Measurements from ENCODE around the gene YAP1. TPM values are rescaled to one million over a fixed set of nuclear protein-coding genes. Genes with fewer than 3 reads are reported as not detected.
A peak's percentile ranks its signal among the peaks of the same experiment; 100 is the strongest.
"Not testable (repeated sequence)": the region's sequence is repeated elsewhere in the genome, so short reads cannot be mapped to it uniquely, and the experiment has no call there.

The YAP1 gene
- total and polyA plus RNA-seq, 8 donors: 22.0 to 400 (median 64.4) TPM

DNA sequence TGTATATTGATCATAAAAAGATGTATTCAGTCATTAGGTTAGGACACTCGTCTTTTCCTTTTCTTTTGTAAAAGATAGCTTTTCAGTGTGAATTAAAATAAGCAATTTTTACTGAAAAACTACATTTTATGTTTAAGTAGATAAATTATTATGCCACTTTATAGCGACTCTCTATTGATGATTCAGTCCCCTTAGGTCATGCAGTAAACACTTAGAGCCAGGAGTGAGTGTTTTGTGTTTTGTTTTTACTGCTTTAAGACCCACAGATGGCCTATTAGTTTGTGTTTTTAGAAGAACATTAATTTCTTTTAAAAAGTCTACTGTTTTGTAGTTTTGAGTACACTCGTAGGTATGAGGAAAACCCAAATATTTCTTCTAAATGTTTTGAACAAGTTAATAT lies 86.6 kb downstream of the YAP1 start:
- DNase-seq: no peak
- no peak for TF ChIP-seq EP300 (IDR thresholded peaks at IDR 0.05)
- TF ChIP-seq, protein P1, sequence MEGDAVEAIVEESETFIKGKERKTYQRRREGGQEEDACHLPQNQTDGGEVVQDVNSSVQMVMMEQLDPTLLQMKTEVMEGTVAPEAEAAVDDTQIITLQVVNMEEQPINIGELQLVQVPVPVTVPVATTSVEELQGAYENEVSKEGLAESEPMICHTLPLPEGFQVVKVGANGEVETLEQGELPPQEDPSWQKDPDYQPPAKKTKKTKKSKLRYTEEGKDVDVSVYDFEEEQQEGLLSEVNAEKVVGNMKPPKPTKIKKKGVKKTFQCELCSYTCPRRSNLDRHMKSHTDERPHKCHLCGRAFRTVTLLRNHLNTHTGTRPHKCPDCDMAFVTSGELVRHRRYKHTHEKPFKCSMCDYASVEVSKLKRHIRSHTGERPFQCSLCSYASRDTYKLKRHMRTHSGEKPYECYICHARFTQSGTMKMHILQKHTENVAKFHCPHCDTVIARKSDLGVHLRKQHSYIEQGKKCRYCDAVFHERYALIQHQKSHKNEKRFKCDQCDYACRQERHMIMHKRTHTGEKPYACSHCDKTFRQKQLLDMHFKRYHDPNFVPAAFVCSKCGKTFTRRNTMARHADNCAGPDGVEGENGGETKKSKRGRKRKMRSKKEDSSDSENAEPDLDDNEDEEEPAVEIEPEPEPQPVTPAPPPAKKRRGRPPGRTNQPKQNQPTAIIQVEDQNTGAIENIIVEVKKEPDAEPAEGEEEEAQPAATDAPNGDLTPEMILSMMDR (IDR thresholded peaks at IDR 0.05): no peak
- TF ChIP-seq POLR2AphosphoS5 (IDR thresholded peaks at IDR 0.05): no peak
- TF ChIP-seq POLR2A (IDR thresholded peaks at IDR 0.05): no peak
- H3K4me3 ChIP-seq: no peak overlapping the region
- no peaks in the 10 kb centered on the region for H3K9me3 ChIP-seq
- 73 to 82% (median 77%) methylated on average over 3 of the region's 3 CpGs for WGBS, 5 donors
- H3K4me1 ChIP-seq: peaks cover 7 to 34% (median 14%) of the 10 kb centered on the region in 4 donors
- no peaks in the 10 kb centered on the region for H3K27me3 ChIP-seq
- intact Hi-C loops (cut with DNase I; ENCODE audit: low total_unique reads): no loop called here
- H3K27ac ChIP-seq: peak overlapping the region in 1 of 5 donors; percentile 10
- H3K36me3 ChIP-seq: no peaks in the 10 kb centered on the region

DNA sequence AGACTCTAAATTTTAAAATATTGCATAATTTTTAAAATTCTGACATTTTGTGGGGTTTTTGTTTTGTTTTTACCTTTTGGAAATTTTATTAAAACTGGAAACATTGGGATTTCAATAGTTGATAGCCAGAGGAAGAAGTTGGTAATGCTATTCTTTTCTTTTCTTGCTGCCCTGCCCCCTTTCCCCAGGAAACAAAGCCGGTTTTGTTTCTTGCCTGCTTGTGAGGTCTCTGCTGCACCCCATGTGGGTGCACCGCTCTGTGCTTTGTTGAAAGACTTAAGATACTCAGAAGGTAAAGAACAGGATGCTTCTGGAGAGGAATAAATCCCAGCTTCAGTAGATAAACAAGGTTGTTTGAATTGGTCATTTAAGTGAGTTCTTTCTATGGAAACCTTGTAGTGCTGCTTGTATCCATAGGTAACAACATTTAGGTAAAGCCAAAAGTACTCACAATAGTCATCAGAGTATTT lies 87.5 kb downstream of the YAP1 start:
- Histone ChIP-seq H3K4me3 (no peak overlapping the region), H3K27ac (peak overlapping the region in 1 of 5 donors; percentile 10), H3K27me3 (no peaks in the 10 kb centered on the region), H3K9me3 (no peaks in the 10 kb centered on the region), H3K4me1 (peaks cover 6 to 27% (median 12%) of the 10 kb centered on the region in 4 donors), H3K36me3 (peaks cover 0 to 3% (median 0%) of the 10 kb centered on the region in 4 donors)
- DNase-seq: peak in 1 of 2 donors; percentile 63
- TF ChIP-seq POLR2A (IDR thresholded peaks at IDR 0.05) (no peak), POLR2AphosphoS5 (IDR thresholded peaks at IDR 0.05) (no peak), EP300 (IDR thresholded peaks at IDR 0.05) (no peak)
- TF ChIP-seq, protein P1 (IDR thresholded peaks at IDR 0.05): no peak
- intact Hi-C loops (cut with DNase I; ENCODE audit: low total_unique reads): no loop called here
- 29 to 56% (median 41%) methylated on average over 2 of the region's 2 CpGs for WGBS, 5 donors

DNA sequence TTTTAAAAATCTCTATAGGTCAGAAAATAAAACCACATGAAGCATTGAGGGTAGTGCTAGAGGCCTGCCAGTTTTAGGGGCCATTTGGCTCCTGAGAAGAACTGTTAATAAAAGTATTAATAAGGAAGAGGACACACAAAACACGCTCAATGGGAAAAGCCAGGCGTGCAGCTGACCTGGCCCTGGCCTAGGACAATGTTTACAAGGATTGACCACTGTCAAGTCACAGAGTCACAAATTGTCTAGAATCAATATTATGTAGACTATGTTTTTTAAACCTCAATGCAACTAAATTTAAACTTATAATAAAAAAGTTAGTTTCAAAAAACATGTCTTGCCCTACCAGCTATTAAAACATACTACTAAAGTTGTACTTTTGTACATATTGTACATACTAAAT lies 89.4 kb downstream of the YAP1 start:
- intact Hi-C loops (cut with DNase I; ENCODE audit: low total_unique reads): no loop called here

DNA sequence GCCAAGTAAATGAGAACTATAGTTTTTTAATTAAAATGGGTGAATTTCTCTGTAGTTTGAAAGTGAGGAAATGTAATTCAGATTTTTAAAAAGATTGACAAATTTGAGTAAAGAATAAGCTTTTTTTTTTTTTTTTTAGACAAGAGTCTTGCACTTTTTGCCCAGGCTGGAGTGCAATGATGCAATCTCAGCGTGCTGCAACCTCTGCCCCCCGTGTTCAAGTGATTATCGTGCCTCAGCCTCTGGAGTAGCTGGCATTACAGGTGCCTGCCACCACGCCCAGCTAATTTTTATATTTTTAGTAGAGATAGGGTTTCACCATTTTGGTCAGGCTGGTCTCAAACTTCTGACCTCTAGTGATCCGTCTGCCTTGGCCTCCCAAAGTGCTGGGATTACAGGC lies 90.1 kb downstream of the YAP1 start:
- H3K27me3 ChIP-seq; intact Hi-C loops (cut with DNase I; ENCODE audit: low total_unique reads); DNase-seq; H3K27ac ChIP-seq; H3K4me3 ChIP-seq; H3K9me3 ChIP-seq; H3K36me3 ChIP-seq: not testable (repeated sequence)
- peaks cover 0 to 22% (median 5%) of the 10 kb centered on the region in 4 donors for H3K4me1 ChIP-seq
- 74 to 80% (median 76%) methylated on average over 5 of the region's 5 CpGs for WGBS, 5 donors

More for the DNA sequence above, 89.4 kb downstream of the YAP1 start:
- Histone ChIP-seq H3K27ac (no peak overlapping the region), H3K36me3 (peaks cover 0 to 7% (median 0%) of the 10 kb centered on the region in 4 donors), H3K4me1 (peaks cover 0 to 15% (median 5%) of the 10 kb centered on the region in 4 donors), H3K4me3 (no peak overlapping the region), H3K27me3 (no peaks in the 10 kb centered on the region), H3K9me3 (no peaks in the 10 kb centered on the region)
- 92 to 98% (median 93%) methylated on average over 2 of the region's 2 CpGs for WGBS, 5 donors
- TF ChIP-seq POLR2AphosphoS5 (IDR thresholded peaks at IDR 0.05) (no peak), POLR2A (IDR thresholded peaks at IDR 0.05) (no peak), EP300 (IDR thresholded peaks at IDR 0.05) (no peak)
- TF ChIP-seq, protein P1 (IDR thresholded peaks at IDR 0.05): no peak
- DNase-seq: no peak

DNA sequence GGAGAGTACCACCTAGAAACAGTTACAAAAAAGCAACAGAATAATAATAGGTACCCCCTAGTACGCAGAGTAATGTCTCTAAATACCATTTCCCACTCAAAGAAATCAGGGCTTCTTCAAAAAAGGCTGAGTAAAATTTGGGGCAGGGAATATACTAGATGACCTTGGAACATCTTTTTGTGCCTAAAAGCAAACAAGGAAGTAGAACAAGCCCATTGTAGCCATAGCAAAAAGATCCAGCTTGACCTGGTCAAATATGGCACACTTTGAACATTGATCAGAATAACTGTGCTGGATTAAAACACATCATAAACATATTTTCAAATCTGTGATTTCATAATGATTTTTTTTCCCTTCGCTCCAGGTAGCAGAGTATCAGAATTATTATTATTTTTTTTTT lies 91.5 kb downstream of the YAP1 start:
- Histone ChIP-seq H3K36me3 (peaks cover 4 to 19% (median 12%) of the 10 kb centered on the region in 4 donors), H3K4me1 (peaks cover 0 to 22% (median 5%) of the 10 kb centered on the region in 4 donors), H3K27me3 (no peaks in the 10 kb centered on the region), H3K9me3 (no peaks in the 10 kb centered on the region), H3K4me3 (no peak overlapping the region), H3K27ac (no peak overlapping the region)
- TF ChIP-seq, protein P1 (IDR thresholded peaks at IDR 0.05): no peak
- no peak for TF ChIP-seq POLR2A (IDR thresholded peaks at IDR 0.05)
- TF ChIP-seq POLR2AphosphoS5 (IDR thresholded peaks at IDR 0.05): no peak
- no peak for TF ChIP-seq EP300 (IDR thresholded peaks at IDR 0.05)
- WGBS, 5 donors: 96 to 100% (median 98%) methylated on average over 2 of the region's 2 CpGs
- no peak for DNase-seq
- intact Hi-C loops (cut with DNase I; ENCODE audit: low total_unique reads): no loop called here
